Mesothelial cell of epicardium (in vitro differentiated cells): ENCODE data around the gene RIMBP2. TPM values are rescaled to one million over a fixed set of nuclear protein-coding genes. Genes with fewer than 3 reads are reported as not detected.

Experiments used
- DNase-seq, 2 experiments: peaks; one replicate each; pipeline ENCODE4 v3.0.0; 2021; ENCODE audit warnings: low spot score in 2 of 2; ENCODE audit not compliant: unreplicated experiment in 2 of 2
- H3K27ac Mint-ChIP-seq: 2 replicates; pipeline ENCODE4 v1.8.0; 2021; ENCODE audit warnings: mixed read lengths
- H3K27me3 Mint-ChIP-seq: 2 replicates; pipeline ENCODE4 v1.8.0; 2021; ENCODE audit warnings: low read depth, mixed read lengths
- H3K36me3 Mint-ChIP-seq: 2 replicates; pipeline ENCODE4 v1.8.0; 2021; ENCODE audit warnings: mixed read lengths
- H3K4me1 Mint-ChIP-seq: 2 replicates; pipeline ENCODE4 v1.8.0; 2021; ENCODE audit warnings: mixed read lengths
- H3K4me3 Mint-ChIP-seq: 2 replicates; pipeline ENCODE4 v1.8.0; 2021; ENCODE audit warnings: mild to moderate bottlenecking, moderate library complexity, mixed read lengths
- H3K9me3 Mint-ChIP-seq: 2 replicates; pipeline ENCODE4 v1.8.0; 2021; ENCODE audit warnings: mixed read lengths
- total RNA-seq: library from RNA; stranded (reverse); gene quantifications from 3 replicates; pipeline ENCODE4 v1.2.1, GENCODE V29; 2021
- TF ChIP-seq, protein P1 (sequence below): fragments of 200-600 bp; sonication (generic); IDR thresholded peaks from one replicate; pipeline ENCODE4 v1.5.0; 2021; ENCODE audit warnings: antibody characterized with exemption; ENCODE audit not compliant: unreplicated experiment

Gene RIMBP2
- total RNA-seq, 1 donor from 2014 or later, result 8.6 TPM

DNA sequence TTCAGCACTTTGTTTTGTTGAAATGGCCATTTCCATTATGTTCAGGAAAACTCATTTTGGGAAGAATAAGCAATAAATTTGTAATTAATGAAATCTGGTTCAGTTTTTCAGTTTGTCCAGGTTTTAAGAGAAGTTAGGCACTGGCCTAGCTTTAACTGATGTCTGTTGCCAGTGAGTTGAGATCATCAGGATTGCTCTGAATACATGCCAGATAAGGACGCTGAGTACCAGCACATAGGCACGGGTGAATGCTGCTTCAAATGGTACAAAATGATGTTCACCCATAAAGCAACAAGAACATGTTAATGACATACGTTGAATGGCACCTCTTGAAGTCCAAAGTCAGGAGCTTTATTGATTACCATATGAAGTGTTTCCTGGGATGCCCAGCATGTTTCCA lies 331.9 kb downstream of the RIMBP2 start:
- Mint-ChIP-seq H3K27ac (no peak overlapping the region), H3K36me3 (no peaks in the 10 kb centered on the region), H3K4me3 (no peak overlapping the region), H3K27me3 (peaks cover 48% of the 10 kb centered on the region), H3K9me3 (no peaks in the 10 kb centered on the region), H3K4me1 (no peaks in the 10 kb centered on the region)
- DNase-seq, result no peak
- TF ChIP-seq, protein P1, sequence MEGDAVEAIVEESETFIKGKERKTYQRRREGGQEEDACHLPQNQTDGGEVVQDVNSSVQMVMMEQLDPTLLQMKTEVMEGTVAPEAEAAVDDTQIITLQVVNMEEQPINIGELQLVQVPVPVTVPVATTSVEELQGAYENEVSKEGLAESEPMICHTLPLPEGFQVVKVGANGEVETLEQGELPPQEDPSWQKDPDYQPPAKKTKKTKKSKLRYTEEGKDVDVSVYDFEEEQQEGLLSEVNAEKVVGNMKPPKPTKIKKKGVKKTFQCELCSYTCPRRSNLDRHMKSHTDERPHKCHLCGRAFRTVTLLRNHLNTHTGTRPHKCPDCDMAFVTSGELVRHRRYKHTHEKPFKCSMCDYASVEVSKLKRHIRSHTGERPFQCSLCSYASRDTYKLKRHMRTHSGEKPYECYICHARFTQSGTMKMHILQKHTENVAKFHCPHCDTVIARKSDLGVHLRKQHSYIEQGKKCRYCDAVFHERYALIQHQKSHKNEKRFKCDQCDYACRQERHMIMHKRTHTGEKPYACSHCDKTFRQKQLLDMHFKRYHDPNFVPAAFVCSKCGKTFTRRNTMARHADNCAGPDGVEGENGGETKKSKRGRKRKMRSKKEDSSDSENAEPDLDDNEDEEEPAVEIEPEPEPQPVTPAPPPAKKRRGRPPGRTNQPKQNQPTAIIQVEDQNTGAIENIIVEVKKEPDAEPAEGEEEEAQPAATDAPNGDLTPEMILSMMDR, result no peak

DNA sequence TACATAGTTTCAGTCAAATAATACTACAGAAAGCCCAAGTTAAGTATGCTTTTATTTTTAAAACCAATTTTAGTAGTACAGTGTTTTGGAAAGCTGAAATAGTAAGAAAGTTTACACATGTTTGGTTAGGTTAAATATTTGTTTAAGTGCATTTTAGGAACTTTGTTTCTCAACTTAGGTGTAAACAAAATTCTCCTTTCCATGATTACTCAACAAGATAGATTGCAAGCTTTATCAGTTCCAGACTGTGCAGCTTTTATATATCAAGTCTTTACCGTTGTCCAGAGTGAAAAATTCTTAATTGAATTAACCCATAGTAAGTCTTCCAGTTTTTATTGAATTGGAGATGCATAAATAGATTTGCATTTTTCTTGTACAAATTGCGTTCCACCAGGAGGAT lies 333.3 kb downstream of the RIMBP2 start:
- DNase-seq, result no peak
- peaks cover 51% of the 10 kb centered on the region for H3K27me3 Mint-ChIP-seq
- TF ChIP-seq, protein P1, result no peak
- H3K27ac Mint-ChIP-seq, result no peak overlapping the region
- H3K36me3 Mint-ChIP-seq, result no peaks in the 10 kb centered on the region
- no peaks in the 10 kb centered on the region for H3K9me3 Mint-ChIP-seq
- H3K4me1 Mint-ChIP-seq, result no peaks in the 10 kb centered on the region
- no peak overlapping the region for H3K4me3 Mint-ChIP-seq

- H3K9me3 Mint-ChIP-seq, result no peaks in the 10 kb centered on the region
- H3K27me3 Mint-ChIP-seq, result peaks cover 71% of the 10 kb centered on the region
- DNase-seq, result no peak
- no peak overlapping the region for H3K4me3 Mint-ChIP-seq
- H3K36me3 Mint-ChIP-seq, result no peaks in the 10 kb centered on the region
- TF ChIP-seq, protein P1, result no peak
- H3K4me1 Mint-ChIP-seq, result peaks cover 5% of the 10 kb centered on the region
- no peak overlapping the region for H3K27ac Mint-ChIP-seq
Measured at GRCh38 chr12:130375296-130376287, 340.5 kb downstream of the RIMBP2 start.

GRCh38 chr12:130374083-130374482 lies 342.0 kb downstream of the RIMBP2 start:
- H3K4me1 Mint-ChIP-seq, result peaks cover 5% of the 10 kb centered on the region
- peaks cover 74% of the 10 kb centered on the region for H3K27me3 Mint-ChIP-seq
- H3K4me3 Mint-ChIP-seq, result no peak overlapping the region
- no peak overlapping the region for H3K27ac Mint-ChIP-seq
- no peak for DNase-seq
- TF ChIP-seq, protein P1, result no peak
- no peaks in the 10 kb centered on the region for H3K36me3 Mint-ChIP-seq
- H3K9me3 Mint-ChIP-seq, result no peaks in the 10 kb centered on the region

DNA sequence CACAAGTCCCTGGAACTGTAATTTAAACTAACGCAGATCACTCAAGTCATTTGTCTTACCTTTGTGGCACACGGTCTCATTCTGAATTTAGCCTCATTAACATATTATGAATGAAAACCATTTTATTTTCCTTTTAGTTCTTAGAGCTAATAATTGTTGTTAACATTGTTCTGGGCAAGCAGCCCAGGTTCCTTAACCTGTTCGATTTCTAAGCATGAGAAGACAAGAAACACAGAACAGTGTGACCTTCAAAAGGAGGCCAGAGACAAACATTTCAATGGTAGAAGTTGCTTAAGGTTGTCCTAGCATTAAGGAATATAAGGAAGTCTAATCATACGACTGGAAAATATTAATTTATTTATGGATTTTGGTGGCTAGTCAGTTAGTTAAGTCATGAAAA lies 343.2 kb downstream of the RIMBP2 start:
- Mint-ChIP-seq H3K36me3 (no peaks in the 10 kb centered on the region), H3K27me3 (peaks cover 66% of the 10 kb centered on the region)

More for the DNA sequence above, 343.2 kb downstream of the RIMBP2 start:
- no peak for DNase-seq
- Mint-ChIP-seq H3K4me3 (no peak overlapping the region), H3K4me1 (peaks cover 5% of the 10 kb centered on the region), H3K9me3 (no peaks in the 10 kb centered on the region), H3K27ac (no peak overlapping the region)
- TF ChIP-seq, protein P1, result no peak
